ENCODE results near the gene IL17F. TPM values are rescaled to one million over a fixed set of nuclear protein-coding genes. Genes with fewer than 3 reads are reported as not detected.

Gene IL17F
- total RNA-seq, 6 experiments from 2014 or later, result not detected

DNA sequence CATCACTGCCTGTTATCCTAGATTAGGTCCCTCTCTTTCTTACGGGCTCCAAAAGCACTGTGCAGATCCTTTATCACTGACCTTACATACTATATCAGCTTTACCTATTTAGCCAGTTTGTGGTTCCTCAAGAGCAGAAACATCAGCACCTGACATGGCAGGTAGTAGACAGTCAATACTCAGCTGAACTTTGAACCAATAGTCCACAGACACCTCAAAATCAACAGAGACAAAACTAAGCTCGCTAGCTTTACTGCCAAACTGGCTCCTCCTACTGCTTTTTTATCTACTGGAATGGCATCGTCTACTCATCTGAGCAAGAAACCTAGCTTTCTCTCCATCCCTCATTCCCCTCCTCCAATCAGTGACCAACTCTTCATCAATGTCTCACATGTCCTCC lies 52.5 kb downstream of the IL17F start:
- Mint-ChIP-seq H3K9me3 (no peaks in the 10 kb centered on the region), H3K4me1 (ENCODE audit: low read depth) (no peaks in the 10 kb centered on the region), H3K36me3 (ENCODE audit: low read depth) (no peaks in the 10 kb centered on the region), H3K4me3 (no peak overlapping the region), H3K27me3 (ENCODE audit: insufficient read depth) (peaks cover 4% of the 10 kb centered on the region), H3K27ac (no peak overlapping the region)
- TF ChIP-seq, protein P1, sequence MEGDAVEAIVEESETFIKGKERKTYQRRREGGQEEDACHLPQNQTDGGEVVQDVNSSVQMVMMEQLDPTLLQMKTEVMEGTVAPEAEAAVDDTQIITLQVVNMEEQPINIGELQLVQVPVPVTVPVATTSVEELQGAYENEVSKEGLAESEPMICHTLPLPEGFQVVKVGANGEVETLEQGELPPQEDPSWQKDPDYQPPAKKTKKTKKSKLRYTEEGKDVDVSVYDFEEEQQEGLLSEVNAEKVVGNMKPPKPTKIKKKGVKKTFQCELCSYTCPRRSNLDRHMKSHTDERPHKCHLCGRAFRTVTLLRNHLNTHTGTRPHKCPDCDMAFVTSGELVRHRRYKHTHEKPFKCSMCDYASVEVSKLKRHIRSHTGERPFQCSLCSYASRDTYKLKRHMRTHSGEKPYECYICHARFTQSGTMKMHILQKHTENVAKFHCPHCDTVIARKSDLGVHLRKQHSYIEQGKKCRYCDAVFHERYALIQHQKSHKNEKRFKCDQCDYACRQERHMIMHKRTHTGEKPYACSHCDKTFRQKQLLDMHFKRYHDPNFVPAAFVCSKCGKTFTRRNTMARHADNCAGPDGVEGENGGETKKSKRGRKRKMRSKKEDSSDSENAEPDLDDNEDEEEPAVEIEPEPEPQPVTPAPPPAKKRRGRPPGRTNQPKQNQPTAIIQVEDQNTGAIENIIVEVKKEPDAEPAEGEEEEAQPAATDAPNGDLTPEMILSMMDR (IDR thresholded peaks at IDR 0.05), result no peak
- no peak for DNase-seq

DNA sequence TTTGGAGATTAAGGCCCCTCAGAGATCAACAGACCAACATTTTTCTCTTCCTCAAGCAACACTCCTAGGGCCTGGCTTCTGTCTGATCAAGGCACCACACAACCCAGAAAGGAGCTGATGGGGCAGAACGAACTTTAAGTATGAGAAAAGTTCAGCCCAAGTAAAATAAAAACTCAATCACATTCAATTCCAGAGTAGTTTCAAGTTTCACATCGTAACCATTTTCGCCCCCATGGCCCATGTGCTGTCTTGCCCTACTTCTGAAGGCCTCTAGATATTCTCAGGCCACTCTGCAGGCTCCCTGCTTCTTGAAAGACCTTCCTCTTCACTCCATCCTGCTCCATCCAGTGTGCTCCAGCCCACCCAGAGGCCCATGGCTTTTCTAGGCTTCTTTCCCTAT lies 53.9 kb downstream of the IL17F start:
- H3K27ac Mint-ChIP-seq, result no peak overlapping the region
- H3K27me3 Mint-ChIP-seq (ENCODE audit: insufficient read depth), result peaks cover 4% of the 10 kb centered on the region
- no peaks in the 10 kb centered on the region for H3K4me1 Mint-ChIP-seq (ENCODE audit: low read depth)
- DNase-seq, result no peak
- H3K4me3 Mint-ChIP-seq, result no peak overlapping the region
- no peaks in the 10 kb centered on the region for H3K36me3 Mint-ChIP-seq (ENCODE audit: low read depth)
- TF ChIP-seq, protein P1 (IDR thresholded peaks at IDR 0.05), result no peak
- no peaks in the 10 kb centered on the region for H3K9me3 Mint-ChIP-seq

DNA sequence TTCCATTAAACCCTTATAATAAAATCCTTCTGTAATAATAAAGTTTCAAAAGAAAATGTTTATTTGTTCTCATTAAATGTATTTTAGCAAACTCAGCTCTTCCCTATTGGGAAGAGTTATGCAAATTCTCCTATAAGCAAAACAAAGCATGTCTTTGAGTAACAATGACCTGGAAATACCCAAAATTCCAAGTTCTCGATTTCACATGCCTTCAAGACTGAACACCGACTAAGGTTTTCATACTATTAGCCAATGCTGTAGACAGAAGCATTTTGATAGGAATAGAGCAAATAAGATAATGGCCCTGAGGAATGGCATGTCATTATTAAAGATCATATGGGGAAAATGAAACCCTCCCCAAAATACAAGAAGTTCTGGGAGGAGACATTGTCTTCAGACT lies 54.3 kb downstream of the IL17F start:
- no peaks in the 10 kb centered on the region for H3K4me1 Mint-ChIP-seq (ENCODE audit: low read depth)
- no peak overlapping the region for H3K27ac Mint-ChIP-seq
- no peaks in the 10 kb centered on the region for H3K36me3 Mint-ChIP-seq (ENCODE audit: low read depth)
- H3K4me3 Mint-ChIP-seq, result no peak overlapping the region
- no peak for DNase-seq
- H3K9me3 Mint-ChIP-seq, result no peaks in the 10 kb centered on the region
- TF ChIP-seq, protein P1 (IDR thresholded peaks at IDR 0.05), result no peak
- peaks cover 4% of the 10 kb centered on the region for H3K27me3 Mint-ChIP-seq (ENCODE audit: insufficient read depth)

DNA sequence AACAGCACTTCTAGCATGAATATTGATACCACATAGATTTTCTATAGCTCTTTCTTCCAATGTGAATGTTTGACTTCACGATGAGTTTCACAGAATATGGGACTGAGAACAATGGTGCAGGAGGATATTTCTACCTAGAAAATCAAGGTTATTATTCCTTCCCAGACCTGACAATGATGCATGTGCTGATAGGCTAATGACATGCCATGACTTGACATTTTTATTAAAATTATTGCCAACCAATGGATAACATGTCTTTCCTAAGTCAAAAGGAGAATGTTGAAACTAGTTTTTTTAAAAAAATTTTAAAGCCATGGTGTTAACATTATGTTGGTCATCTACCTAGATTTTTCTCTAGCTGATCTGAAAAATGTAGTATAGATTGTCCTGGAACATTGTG lies 57.2 kb downstream of the IL17F start:
- Mint-ChIP-seq H3K27ac (no peak overlapping the region), H3K36me3 (ENCODE audit: low read depth) (no peaks in the 10 kb centered on the region), H3K27me3 (ENCODE audit: insufficient read depth) (peaks cover 8% of the 10 kb centered on the region), H3K9me3 (no peaks in the 10 kb centered on the region), H3K4me1 (ENCODE audit: low read depth) (no peaks in the 10 kb centered on the region), H3K4me3 (no peak overlapping the region)
- DNase-seq, result no peak
- TF ChIP-seq, protein P1 (IDR thresholded peaks at IDR 0.05), result no peak

Other genes starting within 250 kb of the IL17F start
- gene PKHD1, start 156.9 kb downstream of the IL17F start, total RNA-seq (2021; fragmentation: NEBNext Ultra II Directional; extraction: Animal tissue kit (Norgen Biotek cat#: 25700)), result not detected
- not detected for gene IL17A, start 58.1 kb downstream of the IL17F start, total RNA-seq (2021; fragmentation: NEBNext Ultra II Directional; extraction: Animal tissue kit (Norgen Biotek cat#: 25700))
- 10 to 100 TPM; 32.5 to 57.6 (median 54.5) TPM for gene MCM3, start 40.2 kb upstream of the IL17F start, total RNA-seq (2021; fragmentation: NEBNext Ultra II Directional; extraction: Animal tissue kit (Norgen Biotek cat#: 25700))
- gene PAQR8, start 117.7 kb upstream of the IL17F start, total RNA-seq (2021; fragmentation: NEBNext Ultra II Directional; extraction: Animal tissue kit (Norgen Biotek cat#: 25700)), result 1 to 10 TPM; 2.8 to 3.8 (median 3.1) TPM
- 10 to 100 TPM in 5 of 6 experiments, 1 to 10 TPM in 1; 10.0 to 17.3 (median 13.8) TPM for gene EFHC1, start 175.8 kb upstream of the IL17F start, total RNA-seq (2021; fragmentation: NEBNext Ultra II Directional; extraction: Animal tissue kit (Norgen Biotek cat#: 25700))

Measured in HFFc6 (cell line).